CD4-positive, alpha-beta T cell (primary cell): ENCODE measurements around the gene DYRK1A. TPM values are rescaled to one million over a fixed set of nuclear protein-coding genes. Genes with fewer than 3 reads are reported as not detected.

ENCODE experiments used
- ATAC-seq: fragments of 200-7000 bp; cut with Tn5 transposase; one replicate; pipeline ENCODE4 v1.10.0; 2022; ENCODE audit warnings: mild to moderate bottlenecking; ENCODE audit not compliant: poor library complexity
- CTCF ChIA-PET: fragments of 350-600 bp; sonication (Branson Sonifier 250); formaldehyde crosslinking; loops from one replicate; lab custom pipeline; 2021; ENCODE audit warnings: antibody characterized with exemption, inconsistent platforms; lab: Charles Lee
- POLR2A ChIA-PET: fragments of 350-600 bp; sonication (Branson Sonifier 250); formaldehyde crosslinking; loops from one replicate; lab custom pipeline; 2021; ENCODE audit warnings: antibody characterized with exemption, inconsistent platforms; lab: Charles Lee
- DNase-seq, 14 experiments: peaks; one replicate each; pipeline ENCODE4 v3.0.0-alpha.2; 2013 to 2020; ENCODE audit warnings: mixed read lengths in 2 of 14
- H3K27ac ChIP-seq, 2 donors: one replicate each; pipeline versions ENCODE4 v1.5.1 to v1.7.0; 2013; ENCODE audit warnings: low read length in 2 of 2, low read depth in 1 of 2, mild to moderate bottlenecking in 1 of 2
- H3K27me3 ChIP-seq, 2 experiments: 1 replicate in 1 of 2; 2 replicates in 1 of 2; pipeline versions ENCODE4 v1.6.1 to v1.7.0; 2013; ENCODE audit warnings: low read length in 2 of 2, control low read depth in 1 of 2, mild to moderate bottlenecking in 1 of 2, moderate library complexity in 1 of 2; ENCODE audit not compliant: insufficient read depth in 2 of 2, control insufficient read depth in 1 of 2
- H3K36me3 ChIP-seq: one replicate; pipeline ENCODE4 v1.6.1; 2013; ENCODE audit warnings: low read length, control low read depth; ENCODE audit not compliant: insufficient read depth
- H3K4me1 ChIP-seq: one replicate; pipeline ENCODE4 v1.6.1; 2013; ENCODE audit warnings: low read length, control low read depth; ENCODE audit not compliant: insufficient read depth
- H3K4me3 ChIP-seq: one replicate; pipeline ENCODE4 v1.5.1; 2013; ENCODE audit warnings: mild to moderate bottlenecking, low read length, moderate library complexity
- H3K9me3 ChIP-seq, 2 experiments: 1 replicate in 1 of 2; 2 replicates in 1 of 2; pipeline versions ENCODE4 v1.6.1 to v1.7.0; 2013; ENCODE audit warnings: low read length in 2 of 2, mild to moderate bottlenecking in 2 of 2, control low read depth in 1 of 2, moderate library complexity in 1 of 2; ENCODE audit not compliant: control insufficient read depth in 1 of 2, insufficient read depth in 1 of 2
- H3K27ac Mint-ChIP-seq: one replicate; pipeline ENCODE4 v1.8.0; 2020; ENCODE audit warnings: mixed read lengths
- H3K27me3 Mint-ChIP-seq: one replicate; pipeline ENCODE4 v1.8.0; 2021; ENCODE audit warnings: mixed read lengths
- H3K36me3 Mint-ChIP-seq: one replicate; pipeline ENCODE4 v1.8.0; 2021; ENCODE audit warnings: low read depth, mixed read lengths
- H3K4me1 Mint-ChIP-seq: one replicate; pipeline ENCODE4 v1.8.0; 2021; ENCODE audit warnings: low read depth, mixed read lengths
- H3K4me3 Mint-ChIP-seq: one replicate; pipeline ENCODE4 v1.8.0; 2020; ENCODE audit warnings: mild to moderate bottlenecking, mixed read lengths
- H3K9me3 Mint-ChIP-seq: one replicate; pipeline ENCODE4 v1.8.0; 2020; ENCODE audit warnings: mixed read lengths
- intact Hi-C, 2 experiments: fragments of 100-400 bp; cut with DNase I in 1 of 2; cut with micrococcal nuclease in 1 of 2; formaldehyde crosslinking; loops; one replicate each; pipeline versions ENCODE4 v1.15.1 to v1.9.0; 2023 to 2025; cut with DNase I, micrococcal nuclease
- total RNA-seq, 174 experiments: library from RNA in 2 of 174; stranded (reverse) in 2 of 174; gene quantifications; one replicate each; pipeline ENCODE4 v1.2.3 and lab custom pipeline; 2021 to 2026
- TF ChIP-seq, protein P1 (sequence below): fragments of 200-600 bp; IDR thresholded peaks from one replicate; pipeline ENCODE4 v1.8.0; 2022; ENCODE audit warnings: antibody characterized with exemption, mild to moderate bottlenecking

The DYRK1A gene
- total RNA-seq, 2 experiments from 2014 or later, result 135 to 145 TPM

DNA sequence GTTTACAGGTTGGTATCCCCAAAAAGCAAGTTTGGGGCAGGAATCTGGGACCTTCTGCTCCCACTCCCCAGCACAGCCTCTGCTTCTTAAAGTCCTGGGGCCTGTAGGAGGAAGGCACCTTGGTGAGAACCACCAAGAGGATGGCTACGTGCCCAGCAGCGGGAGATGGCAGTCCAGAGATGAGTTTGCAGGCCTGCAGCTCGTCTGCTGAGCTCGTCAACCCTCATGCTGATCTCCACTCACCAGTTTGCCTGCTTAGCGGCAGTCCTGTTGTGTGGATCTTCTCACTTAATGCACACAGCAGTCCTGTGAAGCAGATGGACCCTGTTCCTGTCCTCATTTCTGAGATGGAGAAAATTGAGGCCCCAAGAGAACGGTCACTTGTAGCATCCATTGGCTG lies 160.5 kb downstream of the DYRK1A start:
- Histone ChIP-seq H3K27me3 (peaks cover 13 to 19% of the 10 kb centered on the region in 2 experiments), H3K9me3 (peaks cover 0 to 4% of the 10 kb centered on the region in 2 experiments), H3K4me1 (no peaks in the 10 kb centered on the region), H3K36me3 (no peaks in the 10 kb centered on the region), H3K4me3 (no peak overlapping the region), H3K27ac (no peak overlapping the region)
- Mint-ChIP-seq H3K27me3 (peaks cover 16% of the 10 kb centered on the region), H3K4me1 (no peaks in the 10 kb centered on the region), H3K4me3 (no peak overlapping the region), H3K27ac (no peak overlapping the region), H3K36me3 (no peaks in the 10 kb centered on the region), H3K9me3 (no peaks in the 10 kb centered on the region)
- no peak for DNase-seq
- CTCF ChIA-PET, result no interaction called here
- POLR2A ChIA-PET, result no interaction called here
- TF ChIP-seq, protein P1, sequence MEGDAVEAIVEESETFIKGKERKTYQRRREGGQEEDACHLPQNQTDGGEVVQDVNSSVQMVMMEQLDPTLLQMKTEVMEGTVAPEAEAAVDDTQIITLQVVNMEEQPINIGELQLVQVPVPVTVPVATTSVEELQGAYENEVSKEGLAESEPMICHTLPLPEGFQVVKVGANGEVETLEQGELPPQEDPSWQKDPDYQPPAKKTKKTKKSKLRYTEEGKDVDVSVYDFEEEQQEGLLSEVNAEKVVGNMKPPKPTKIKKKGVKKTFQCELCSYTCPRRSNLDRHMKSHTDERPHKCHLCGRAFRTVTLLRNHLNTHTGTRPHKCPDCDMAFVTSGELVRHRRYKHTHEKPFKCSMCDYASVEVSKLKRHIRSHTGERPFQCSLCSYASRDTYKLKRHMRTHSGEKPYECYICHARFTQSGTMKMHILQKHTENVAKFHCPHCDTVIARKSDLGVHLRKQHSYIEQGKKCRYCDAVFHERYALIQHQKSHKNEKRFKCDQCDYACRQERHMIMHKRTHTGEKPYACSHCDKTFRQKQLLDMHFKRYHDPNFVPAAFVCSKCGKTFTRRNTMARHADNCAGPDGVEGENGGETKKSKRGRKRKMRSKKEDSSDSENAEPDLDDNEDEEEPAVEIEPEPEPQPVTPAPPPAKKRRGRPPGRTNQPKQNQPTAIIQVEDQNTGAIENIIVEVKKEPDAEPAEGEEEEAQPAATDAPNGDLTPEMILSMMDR, result no peak
- no peak for ATAC-seq
- intact Hi-C loops, result no loop called here

DNA sequence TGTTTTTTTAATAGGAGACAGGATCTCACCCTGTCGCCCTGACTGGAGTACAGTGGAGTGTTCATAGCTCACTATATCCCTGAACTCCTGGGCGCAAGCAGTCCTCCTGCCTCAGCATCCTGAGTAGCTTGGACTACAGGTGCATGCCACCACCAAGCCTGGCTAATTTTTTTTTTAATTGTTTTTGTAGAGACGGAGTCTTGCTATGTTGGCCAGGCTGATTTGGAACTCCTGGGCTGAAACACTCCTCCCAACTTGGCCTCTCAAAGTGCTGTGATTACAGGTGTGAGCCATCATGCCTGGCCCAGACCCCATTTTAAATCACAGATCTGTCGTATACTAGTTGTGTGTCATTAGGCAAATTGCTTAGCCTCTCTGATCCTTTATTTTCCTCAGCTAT lies 161.1 kb downstream of the DYRK1A start:
- Mint-ChIP-seq H3K4me3 (no peak overlapping the region), H3K27ac (no peak overlapping the region), H3K27me3 (peaks cover 19% of the 10 kb centered on the region), H3K36me3 (no peaks in the 10 kb centered on the region), H3K4me1 (no peaks in the 10 kb centered on the region), H3K9me3 (no peaks in the 10 kb centered on the region)
- no peak overlapping the region for H3K27ac ChIP-seq
- CTCF ChIA-PET, result no interaction called here
- H3K27me3 ChIP-seq, result peaks cover 14 to 20% of the 10 kb centered on the region in 2 experiments
- POLR2A ChIA-PET, result no interaction called here
- H3K9me3 ChIP-seq, result peaks cover 0 to 4% of the 10 kb centered on the region in 2 experiments
- H3K4me3 ChIP-seq, result no peak overlapping the region
- no peaks in the 10 kb centered on the region for H3K4me1 ChIP-seq
- TF ChIP-seq, protein P1, result no peak
- intact Hi-C loops, result no loop called here
- ATAC-seq (no peak), DNase-seq (no peak)
- H3K36me3 ChIP-seq, result no peaks in the 10 kb centered on the region

DNA sequence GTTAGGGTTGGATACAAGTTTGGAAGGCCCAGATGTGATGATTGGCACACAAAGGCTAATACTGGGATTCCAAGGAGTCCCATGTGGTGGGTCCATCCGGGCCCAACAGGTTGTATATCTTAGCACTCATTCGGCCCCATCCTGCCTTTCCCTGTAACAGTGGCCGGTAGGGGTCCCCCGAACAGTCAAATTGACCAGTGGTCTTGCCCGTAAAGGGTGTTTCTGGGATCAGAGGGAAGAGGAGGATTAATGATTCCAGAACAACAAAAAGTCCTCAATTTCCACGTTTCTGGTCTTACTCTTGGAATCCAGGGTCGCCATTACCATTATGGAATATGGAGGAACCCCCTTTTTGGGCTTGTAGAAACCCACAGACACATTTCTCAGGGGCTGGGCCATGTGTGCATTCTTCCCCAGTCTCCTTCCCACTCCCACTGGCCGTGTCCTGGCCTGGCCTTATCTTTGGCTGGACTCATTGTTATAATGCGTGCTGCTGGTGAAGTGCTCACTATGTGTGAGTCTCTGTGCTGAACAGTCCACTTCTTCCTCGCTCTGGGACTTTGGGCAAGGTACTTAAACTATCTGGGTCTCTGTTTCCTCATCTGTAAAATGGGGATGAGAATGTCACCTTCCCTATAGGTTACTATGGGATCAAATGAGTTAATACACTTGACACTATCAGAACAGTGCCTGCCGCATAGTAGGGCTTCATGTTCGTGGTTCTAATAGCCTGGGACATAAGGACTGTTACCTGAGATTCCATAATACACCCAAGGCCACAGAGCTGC lies 161.8 kb downstream of the DYRK1A start:
- Histone ChIP-seq H3K36me3 (no peaks in the 10 kb centered on the region), H3K9me3 (peaks cover 0 to 7% of the 10 kb centered on the region in 2 experiments), H3K27ac (no peak overlapping the region), H3K4me1 (no peaks in the 10 kb centered on the region), H3K4me3 (no peak overlapping the region), H3K27me3 (peaks cover 20 to 23% of the 10 kb centered on the region in 2 experiments)
- ATAC-seq (no peak), DNase-seq (no peak)
- H3K4me1 Mint-ChIP-seq, result no peaks in the 10 kb centered on the region
- ChIA-PET CTCF (no interaction called here), POLR2A (interaction anchor here (1.2 kb wide), 1 partner anchor 35 kb away, joined by 3 read pairs; no protein-coding TSS in a partner anchor)
- intact Hi-C loops, result no loop called here
- H3K27me3 Mint-ChIP-seq, result peaks cover 26% of the 10 kb centered on the region
- H3K9me3 Mint-ChIP-seq, result no peaks in the 10 kb centered on the region
- no peak overlapping the region for H3K27ac Mint-ChIP-seq
- H3K4me3 Mint-ChIP-seq, result no peak overlapping the region
- TF ChIP-seq, protein P1, result no peak
- H3K36me3 Mint-ChIP-seq, result no peaks in the 10 kb centered on the region
